ENCODE measurements around the gene CACNB3.
"Not testable (repeated sequence)": the region's sequence is repeated elsewhere in the genome, so short reads cannot be mapped to it uniquely, and the experiment has no call there.

The CACNB3 gene

DNA sequence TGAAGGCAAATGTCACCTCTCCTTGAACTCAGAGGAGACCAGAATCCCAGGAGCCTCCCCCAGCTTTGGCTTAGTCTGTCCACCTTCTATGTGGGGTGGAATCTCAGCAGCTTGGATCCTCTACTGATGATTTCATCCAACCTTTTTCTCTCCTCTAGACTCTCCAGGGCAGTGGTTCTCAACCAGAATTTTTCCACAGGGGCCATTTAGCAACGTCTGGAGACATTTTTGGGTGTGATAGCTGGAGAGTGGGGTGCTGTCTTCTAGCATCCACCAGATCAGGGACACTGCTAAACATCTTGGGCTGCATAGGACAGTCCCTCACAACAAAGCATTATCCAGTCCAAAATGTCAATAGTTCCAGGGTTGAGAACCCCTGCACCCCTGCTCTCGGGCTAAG lies 38.1 kb downstream of the CACNB3 start:
- TF ChIP-seq, protein P1, sequence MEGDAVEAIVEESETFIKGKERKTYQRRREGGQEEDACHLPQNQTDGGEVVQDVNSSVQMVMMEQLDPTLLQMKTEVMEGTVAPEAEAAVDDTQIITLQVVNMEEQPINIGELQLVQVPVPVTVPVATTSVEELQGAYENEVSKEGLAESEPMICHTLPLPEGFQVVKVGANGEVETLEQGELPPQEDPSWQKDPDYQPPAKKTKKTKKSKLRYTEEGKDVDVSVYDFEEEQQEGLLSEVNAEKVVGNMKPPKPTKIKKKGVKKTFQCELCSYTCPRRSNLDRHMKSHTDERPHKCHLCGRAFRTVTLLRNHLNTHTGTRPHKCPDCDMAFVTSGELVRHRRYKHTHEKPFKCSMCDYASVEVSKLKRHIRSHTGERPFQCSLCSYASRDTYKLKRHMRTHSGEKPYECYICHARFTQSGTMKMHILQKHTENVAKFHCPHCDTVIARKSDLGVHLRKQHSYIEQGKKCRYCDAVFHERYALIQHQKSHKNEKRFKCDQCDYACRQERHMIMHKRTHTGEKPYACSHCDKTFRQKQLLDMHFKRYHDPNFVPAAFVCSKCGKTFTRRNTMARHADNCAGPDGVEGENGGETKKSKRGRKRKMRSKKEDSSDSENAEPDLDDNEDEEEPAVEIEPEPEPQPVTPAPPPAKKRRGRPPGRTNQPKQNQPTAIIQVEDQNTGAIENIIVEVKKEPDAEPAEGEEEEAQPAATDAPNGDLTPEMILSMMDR (IDR thresholded peaks at IDR 0.05; ENCODE audit: insufficient read depth, low read depth, low read length, missing control alignments): no peak
- H3K4me3 ChIP-seq (ENCODE audit: low read length): no peak overlapping the region
- DNase-seq (ENCODE audit: low read depth): no peak

DNA sequence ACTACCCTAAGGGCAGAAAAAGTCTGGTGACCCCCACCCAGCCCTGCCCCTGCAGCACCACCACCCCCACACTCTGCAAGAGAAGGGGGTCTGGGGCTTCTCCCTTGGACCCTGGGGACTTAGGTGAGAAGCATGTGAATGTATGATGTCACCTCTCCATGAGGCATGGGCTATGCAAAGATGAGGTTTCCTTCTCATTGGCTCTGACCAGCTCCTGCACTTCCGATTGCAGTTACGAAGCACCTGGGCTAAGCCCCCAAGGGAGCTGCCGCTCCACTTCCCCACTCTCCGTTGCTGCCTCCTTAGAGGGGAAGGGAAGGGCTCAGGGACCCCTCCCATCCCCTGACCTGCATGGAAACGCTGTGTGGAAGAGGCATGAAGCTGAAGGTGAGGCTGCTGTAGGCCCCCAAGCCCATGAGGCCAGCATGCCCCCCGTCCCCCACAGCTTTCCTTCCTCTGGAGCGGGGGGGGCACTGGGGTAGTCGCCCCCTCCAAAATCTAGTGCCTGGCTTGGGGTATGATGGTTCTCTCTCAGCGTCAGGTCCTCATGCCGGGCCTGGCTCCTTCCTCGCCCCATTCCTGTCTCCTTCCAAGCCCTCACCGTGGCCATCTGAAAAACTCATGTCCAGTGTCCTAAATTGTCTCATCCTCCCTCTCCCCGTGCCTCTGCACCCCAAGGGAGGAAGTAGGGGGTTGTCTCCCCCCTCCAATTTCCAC lies 39.1 kb downstream of the CACNB3 start:
- TF ChIP-seq, protein P1 (IDR thresholded peaks at IDR 0.05; ENCODE audit: insufficient read depth, low read depth, low read length, missing control alignments): no peak
- no peak overlapping the region for H3K4me3 ChIP-seq (ENCODE audit: low read length)
- DNase-seq (ENCODE audit: low read depth): no peak

DNA sequence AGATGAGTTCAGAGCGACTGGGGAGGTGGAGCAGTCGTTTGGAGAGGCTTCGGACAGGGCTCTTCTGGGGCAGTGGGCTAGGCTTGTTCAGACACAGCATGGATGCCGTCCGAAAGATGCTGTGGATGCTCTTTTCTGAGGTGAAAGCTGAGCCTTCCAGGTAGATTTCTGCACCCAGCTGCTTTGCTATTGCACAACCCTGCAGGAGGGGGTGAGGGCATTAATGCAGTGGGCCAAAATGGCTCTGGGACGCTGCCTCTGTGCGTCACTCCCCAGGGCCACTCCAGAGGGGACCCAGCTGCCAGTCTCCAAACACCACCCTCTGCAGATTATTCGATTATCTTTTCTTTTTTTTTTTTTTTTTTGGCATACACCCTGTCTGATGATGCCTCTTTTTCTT lies 39.7 kb downstream of the CACNB3 start:
- no peak overlapping the region for H3K4me3 ChIP-seq (ENCODE audit: low read length)
- DNase-seq (ENCODE audit: low read depth): no peak
- TF ChIP-seq, protein P1 (IDR thresholded peaks at IDR 0.05; ENCODE audit: insufficient read depth, low read depth, low read length, missing control alignments): no peak

DNA sequence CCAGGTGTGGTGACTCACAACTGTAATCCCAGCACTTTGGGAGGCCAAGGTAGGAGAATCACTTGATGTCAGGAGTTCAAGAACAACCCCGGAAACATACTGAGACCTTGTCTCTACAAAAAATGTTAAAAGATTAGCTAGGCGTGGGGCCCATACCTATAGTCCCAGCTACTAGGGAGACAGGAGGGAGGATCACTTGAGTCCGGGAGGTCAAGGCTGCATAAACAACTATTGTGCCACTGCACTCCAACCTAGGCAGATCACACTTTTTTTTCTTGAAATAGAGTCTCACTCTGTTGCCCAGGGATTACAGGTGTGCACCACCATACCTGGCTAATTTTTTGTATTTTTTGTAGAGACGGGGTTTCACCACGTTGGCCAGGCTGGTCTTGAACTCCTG lies 41.3 kb downstream of the CACNB3 start:
- no peak for DNase-seq (ENCODE audit: low read depth)
- TF ChIP-seq, protein P1 (IDR thresholded peaks at IDR 0.05; ENCODE audit: insufficient read depth, low read depth, low read length, missing control alignments): no peak
- H3K4me3 ChIP-seq (ENCODE audit: low read length): no peak overlapping the region

DNA sequence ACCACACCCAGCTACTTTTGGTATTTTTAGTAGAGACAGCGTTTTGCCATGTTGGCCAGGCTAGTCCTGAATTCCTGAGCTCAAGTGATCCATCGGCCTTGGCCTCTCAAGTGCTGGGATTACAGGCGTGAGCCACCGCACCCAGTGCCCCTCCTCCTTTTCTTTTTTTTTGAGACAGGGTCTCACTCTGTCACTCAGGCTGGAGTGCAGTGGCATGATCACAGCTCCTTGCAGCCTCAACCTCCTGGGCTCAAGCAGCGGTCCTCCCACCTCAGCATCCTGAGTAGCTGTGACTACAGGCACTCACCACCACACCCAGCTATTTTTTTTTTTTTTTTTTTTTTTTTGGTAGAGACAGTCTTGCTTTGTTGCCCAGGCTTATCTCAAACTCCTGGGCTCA lies 41.9 kb downstream of the CACNB3 start:
- H3K4me3 ChIP-seq (ENCODE audit: low read length); DNase-seq (ENCODE audit: low read depth): not testable (repeated sequence)

DNA sequence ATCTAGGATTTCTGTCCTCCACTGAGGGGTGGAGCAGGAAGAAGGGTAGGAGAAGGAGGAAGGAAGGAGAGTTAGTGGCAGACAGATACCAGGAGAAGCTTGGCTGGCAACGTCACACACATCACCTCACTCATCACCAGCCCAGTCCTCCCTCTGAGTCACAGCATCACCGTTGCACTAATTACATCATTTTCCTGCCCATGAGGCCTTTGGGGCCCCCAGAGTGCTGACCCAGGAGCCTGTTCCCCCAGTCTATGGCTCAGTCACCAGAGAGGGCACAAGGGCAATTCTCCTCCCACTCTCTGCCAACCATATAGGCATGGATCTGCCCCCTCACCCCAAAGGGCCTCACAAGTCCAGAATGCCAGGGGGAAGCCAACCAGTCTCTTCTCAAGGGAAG lies 42.8 kb downstream of the CACNB3 start:
- H3K4me3 ChIP-seq (ENCODE audit: low read length): no peak overlapping the region
- TF ChIP-seq, protein P1 (IDR thresholded peaks at IDR 0.05; ENCODE audit: insufficient read depth, low read depth, low read length, missing control alignments): no peak
- peak; percentile 84 for DNase-seq (ENCODE audit: low read depth)

DNA sequence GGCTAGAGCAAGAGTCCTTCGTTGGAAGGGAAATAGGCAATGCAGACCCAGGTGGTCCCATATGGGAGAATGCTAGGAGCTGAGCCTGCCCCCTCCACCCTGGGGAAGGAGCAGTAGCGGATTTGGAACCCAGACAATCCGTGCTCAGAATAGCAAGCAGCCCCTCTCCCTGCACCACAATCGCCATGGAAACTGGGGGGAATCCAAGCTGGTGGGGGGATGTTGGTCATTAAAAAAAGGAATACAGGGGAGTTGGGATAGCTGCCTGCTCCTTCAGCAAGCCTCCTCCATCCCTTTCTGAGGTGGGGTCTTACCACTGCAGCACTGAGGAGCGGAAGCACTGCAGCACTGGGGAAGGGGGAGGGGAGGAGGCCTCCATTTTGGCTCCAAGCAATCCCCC lies 44.5 kb downstream of the CACNB3 start:
- TF ChIP-seq, protein P1 (IDR thresholded peaks at IDR 0.05; ENCODE audit: insufficient read depth, low read depth, low read length, missing control alignments): no peak
- DNase-seq (ENCODE audit: low read depth): no peak
- no peak overlapping the region for H3K4me3 ChIP-seq (ENCODE audit: low read length)

Measured in epithelial cell of esophagus (primary cell).